ENCODE data around the gene PRAMEF27.
"Not testable (repeated sequence)": the region's sequence is repeated elsewhere in the genome, so short reads cannot be mapped to it uniquely, and the experiment has no call there.

Gene PRAMEF27

DNA sequence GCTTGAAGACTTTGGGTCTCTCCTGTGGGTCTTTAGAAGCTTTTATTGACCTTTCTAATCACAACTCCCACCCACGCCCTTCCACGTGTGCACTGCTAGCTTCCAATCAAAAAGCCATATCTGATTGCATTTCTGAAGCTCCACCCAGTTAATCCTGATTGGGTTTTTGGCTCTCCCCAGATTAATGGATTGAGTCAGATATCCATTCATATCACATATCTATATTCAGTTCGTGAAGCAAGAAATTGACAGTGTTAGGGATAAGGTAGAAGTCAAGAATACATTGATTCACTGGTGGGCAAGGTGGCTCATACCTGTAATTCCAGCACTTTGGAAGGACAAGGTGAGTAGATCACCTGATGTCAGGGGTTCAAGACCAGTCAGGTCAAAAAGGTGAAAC lies at the start of gene PRAMEF27:
Gene PRAMEF27 (minus strand): TSS at position 101 of the 400 bp plus-strand sequence. CDS start 2,916 bp downstream, outside the sequence.
- DNase-seq (ENCODE audit: low read depth in 2 of 2), result not testable (repeated sequence)

- DNase-seq (ENCODE audit: low read depth in 2 of 2), result not testable (repeated sequence)
Observed at GRCh38 chr1:13070474-13070873, 14.1 kb upstream of the PRAMEF27 start, which contains the start of gene PRAMEF25. Gene PRAMEF25, plus strand, starts transcription at chr1:13070774. Its CDS starts 2,920 bp downstream, at chr1:13073694.

DNA sequence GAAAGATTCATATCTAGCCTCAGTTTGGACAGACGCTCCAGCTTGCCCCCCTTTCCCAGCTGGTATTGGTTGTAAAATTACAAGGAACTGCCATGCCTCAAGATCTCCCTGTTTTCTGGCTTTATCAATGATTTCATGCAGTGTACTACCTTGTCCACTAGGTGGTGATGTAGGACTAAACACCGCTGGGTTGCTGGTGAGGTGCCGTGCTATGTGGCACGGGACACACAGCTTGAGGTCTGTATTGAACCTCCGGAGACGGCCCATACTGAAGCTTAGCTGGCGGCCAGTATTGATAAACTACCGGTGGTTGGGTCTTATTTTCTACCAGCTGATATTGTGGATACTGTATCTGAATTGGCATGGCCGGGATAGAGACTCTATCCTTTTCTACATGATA lies 36.5 kb downstream of the PRAMEF27 start:
- not testable (repeated sequence) for DNase-seq (ENCODE audit: low read depth in 2 of 2)

DNA sequence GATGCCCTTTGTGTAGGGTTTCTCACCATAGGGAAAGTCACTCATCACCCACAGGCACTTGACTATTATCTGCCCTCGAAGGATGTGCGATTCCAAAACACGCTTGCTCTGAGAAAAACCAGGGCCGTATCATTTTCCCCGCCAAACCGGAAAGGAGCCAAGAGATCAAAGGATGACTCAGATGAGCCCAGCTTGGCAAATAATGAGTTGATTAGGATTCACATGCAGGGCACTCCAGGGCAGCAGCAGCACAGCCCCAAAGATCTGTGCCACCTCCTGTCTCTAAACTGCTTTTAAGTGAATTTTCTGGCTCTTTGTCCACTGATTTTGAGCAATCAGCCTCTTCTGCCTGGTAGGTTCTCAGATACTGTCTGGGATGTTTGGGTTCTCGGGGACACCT lies 44.4 kb downstream of the PRAMEF27 start:
- not testable (repeated sequence) for DNase-seq (ENCODE audit: low read depth in 2 of 2)

DNA sequence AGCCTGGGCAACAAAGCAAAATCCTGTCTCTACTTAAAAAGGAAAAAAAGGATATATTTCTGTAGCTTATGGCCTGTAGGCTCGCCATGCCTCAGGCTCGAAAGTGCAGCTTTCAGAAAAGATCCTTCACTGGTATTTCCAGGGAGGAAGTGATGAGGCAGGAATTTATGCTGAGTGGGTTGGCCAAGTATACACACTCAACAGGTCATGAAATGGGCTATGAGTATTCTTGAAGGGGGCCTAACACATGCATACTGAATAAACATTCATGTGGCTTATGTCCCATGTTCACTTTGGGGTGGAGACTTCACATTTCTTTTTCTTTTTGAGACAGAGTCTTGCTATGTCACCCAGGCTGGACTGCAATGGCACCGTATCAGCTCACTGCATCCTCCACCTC lies 47.0 kb downstream of the PRAMEF27 start:
- DNase-seq (ENCODE audit: low read depth in 2 of 2), result not testable (repeated sequence)

GRCh38 chr1:13005732-13006131 lies 50.6 kb downstream of the PRAMEF27 start:
- not testable (repeated sequence) for DNase-seq (ENCODE audit: low read depth in 2 of 2)

Data from activated CD8-positive, alpha-beta memory T cell treated with anti-CD3 and anti-CD28 coated beads for 4 hours (primary cell).